ENCODE results near the gene KRCC1. TPM values are rescaled to one million over a fixed set of nuclear protein-coding genes. Genes with fewer than 3 reads are reported as not detected.

Gene KRCC1
- 13.9 TPM for polyA plus RNA-seq (2012; ENCODE audit: low read depth, missing spikeins)

DNA sequence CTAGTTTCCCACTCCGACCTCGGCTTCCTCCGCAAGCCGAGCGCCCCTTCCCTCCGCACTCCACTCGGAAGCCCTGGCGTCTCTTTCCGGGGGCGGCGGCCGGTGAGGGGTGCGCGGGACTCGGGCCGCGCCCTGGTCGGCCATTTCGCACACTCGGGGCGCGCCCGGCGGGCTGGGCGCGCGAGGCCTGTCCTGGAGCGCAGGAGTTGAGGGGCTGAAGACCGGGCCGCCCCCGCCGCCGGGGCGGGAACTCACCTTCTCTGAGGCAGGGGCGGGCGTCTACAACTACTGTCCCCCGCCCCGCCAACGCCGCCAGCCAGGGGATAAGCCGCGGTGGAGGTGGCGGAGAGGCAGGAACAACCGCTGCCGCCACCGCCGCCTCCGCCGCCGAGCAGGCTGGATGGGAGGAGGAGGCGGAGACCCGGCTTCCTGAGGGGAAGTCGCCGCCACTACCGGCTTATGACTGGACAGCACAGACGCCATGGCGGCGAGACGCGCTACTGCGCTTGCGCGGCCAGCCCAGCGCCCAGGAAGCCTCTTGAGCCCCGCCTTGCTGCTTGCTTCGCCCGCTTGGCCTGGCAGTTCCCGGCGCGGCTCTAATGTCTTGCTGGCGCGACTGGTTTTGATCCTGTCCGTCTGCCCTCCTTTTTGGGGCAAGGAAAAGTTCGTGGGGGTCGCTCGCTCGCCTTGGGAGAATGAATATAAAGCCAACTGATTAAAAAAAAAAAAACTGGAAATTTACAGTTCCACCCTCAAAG lies at the start of gene KRCC1:
KRCC1 (minus strand) TSS at position 413 of the 758 bp plus-strand sequence. CDS start 27,220 bp downstream, outside the sequence.
- DNase-seq (ENCODE audit: insufficient read length, low spot score) (peak; percentile 87), FAIRE-seq (peak; percentile 89)
- TF ChIP-seq POLR2A (IDR thresholded peaks at IDR 0.05; ENCODE audit: low read depth, low read length) (peak; percentile 93), SPI1 (IDR thresholded peaks at IDR 0.05; ENCODE audit: low read depth, low read length) (peak; percentile 73), TAF1 (IDR thresholded peaks at IDR 0.05; ENCODE audit: low read depth, low read length) (peak; percentile 75), POLR2AphosphoS5 (IDR thresholded peaks at IDR 0.05; ENCODE audit: low read depth, low read length) (peak; percentile 94), POU2F2 (IDR thresholded peaks at IDR 0.05; ENCODE audit: low read depth, low read length) (no peak), PAX5 (IDR thresholded peaks at IDR 0.05; ENCODE audit: insufficient read depth, low read length, severe bottlenecking) (no peak)

DNA sequence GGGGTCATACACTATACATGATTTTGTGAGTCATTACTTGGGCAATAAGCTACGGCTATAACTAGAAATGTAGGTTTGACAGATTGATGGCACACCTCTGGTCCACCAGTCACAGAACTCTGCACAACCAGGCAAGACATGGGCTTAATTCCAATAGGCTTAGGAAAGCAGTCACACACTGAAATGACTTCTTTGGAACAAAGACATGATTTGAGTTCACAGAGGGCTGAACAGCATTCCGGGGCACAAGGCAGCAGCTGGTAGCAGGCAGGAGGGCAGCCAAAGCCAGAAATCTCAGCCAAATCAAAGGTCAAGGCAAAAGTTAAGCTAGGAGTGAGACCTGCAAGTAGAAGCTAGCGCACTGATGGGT lies 44.9 kb upstream of the KRCC1 start:
- FAIRE-seq (no peak), DNase-seq (ENCODE audit: insufficient read length, low spot score) (no peak)
- no peak for TF ChIP-seq TAF1 (IDR thresholded peaks at IDR 0.05; ENCODE audit: low read depth, low read length)
- TF ChIP-seq POLR2A (IDR thresholded peaks at IDR 0.05; ENCODE audit: low read depth, low read length): no peak
- TF ChIP-seq POLR2AphosphoS5 (IDR thresholded peaks at IDR 0.05; ENCODE audit: low read depth, low read length): no peak
- TF ChIP-seq SPI1 (IDR thresholded peaks at IDR 0.05; ENCODE audit: low read depth, low read length): no peak

- DNase-seq (ENCODE audit: insufficient read length, low spot score) (no peak), FAIRE-seq (no peak)
- no peak for TF ChIP-seq POLR2A (IDR thresholded peaks at IDR 0.05; ENCODE audit: low read depth, low read length)
Observed at GRCh38 chr2:88099798-88100488, 44.4 kb upstream of the KRCC1 start.

GRCh38 chr2:88098558-88098900 lies 42.9 kb upstream of the KRCC1 start:
- TF ChIP-seq TAF1 (IDR thresholded peaks at IDR 0.05; ENCODE audit: low read depth, low read length) (no peak), SPI1 (IDR thresholded peaks at IDR 0.05; ENCODE audit: low read depth, low read length) (no peak), POU2F2 (IDR thresholded peaks at IDR 0.05; ENCODE audit: low read depth, low read length) (no peak), POLR2A (IDR thresholded peaks at IDR 0.05; ENCODE audit: low read depth, low read length) (no peak), PAX5 (IDR thresholded peaks at IDR 0.05; ENCODE audit: insufficient read depth, low read length, severe bottlenecking) (no peak), POLR2AphosphoS5 (IDR thresholded peaks at IDR 0.05; ENCODE audit: low read depth, low read length) (no peak)
- DNase-seq (ENCODE audit: insufficient read length, low spot score): no peak
- no peak for FAIRE-seq

- TF ChIP-seq POLR2AphosphoS5 (IDR thresholded peaks at IDR 0.05; ENCODE audit: low read depth, low read length) (no peak), POU2F2 (IDR thresholded peaks at IDR 0.05; ENCODE audit: low read depth, low read length) (no peak), PAX5 (IDR thresholded peaks at IDR 0.05; ENCODE audit: insufficient read depth, low read length, severe bottlenecking) (no peak), SPI1 (IDR thresholded peaks at IDR 0.05; ENCODE audit: low read depth, low read length) (no peak)
- FAIRE-seq: no peak
Observed at GRCh38 chr2:88097891-88098557, 42.4 kb upstream of the KRCC1 start.

DNA sequence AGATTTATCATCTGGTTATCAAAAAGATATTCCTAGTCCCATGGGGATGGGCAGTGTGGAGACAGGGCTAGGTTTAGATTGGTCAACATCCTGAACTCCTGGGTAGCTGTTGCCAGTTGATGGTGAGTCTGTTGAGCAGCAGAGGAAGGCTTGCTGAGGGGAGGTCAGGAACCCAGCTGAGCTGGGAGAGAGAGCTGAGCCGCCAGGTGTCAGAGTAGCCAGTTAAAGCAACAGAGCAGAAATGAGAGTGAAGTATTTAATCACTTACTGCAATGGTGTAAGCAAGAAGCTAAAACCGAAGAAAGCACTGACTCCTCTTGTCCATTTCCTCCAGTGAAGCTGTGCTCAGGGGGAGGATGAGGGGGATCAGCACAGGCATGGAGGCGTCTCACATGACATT lies 41.6 kb upstream of the KRCC1 start:
- FAIRE-seq (no peak), DNase-seq (ENCODE audit: insufficient read length, low spot score) (no peak)
- TF ChIP-seq POLR2A (IDR thresholded peaks at IDR 0.05; ENCODE audit: low read depth, low read length): no peak
- no peak for TF ChIP-seq POU2F2 (IDR thresholded peaks at IDR 0.05; ENCODE audit: low read depth, low read length)
- no peak for TF ChIP-seq PAX5 (IDR thresholded peaks at IDR 0.05; ENCODE audit: insufficient read depth, low read length, severe bottlenecking)

More at GRCh38 chr2:88097891-88098557, 42.4 kb upstream of the KRCC1 start:
- DNase-seq (ENCODE audit: insufficient read length, low spot score): no peak

DNA sequence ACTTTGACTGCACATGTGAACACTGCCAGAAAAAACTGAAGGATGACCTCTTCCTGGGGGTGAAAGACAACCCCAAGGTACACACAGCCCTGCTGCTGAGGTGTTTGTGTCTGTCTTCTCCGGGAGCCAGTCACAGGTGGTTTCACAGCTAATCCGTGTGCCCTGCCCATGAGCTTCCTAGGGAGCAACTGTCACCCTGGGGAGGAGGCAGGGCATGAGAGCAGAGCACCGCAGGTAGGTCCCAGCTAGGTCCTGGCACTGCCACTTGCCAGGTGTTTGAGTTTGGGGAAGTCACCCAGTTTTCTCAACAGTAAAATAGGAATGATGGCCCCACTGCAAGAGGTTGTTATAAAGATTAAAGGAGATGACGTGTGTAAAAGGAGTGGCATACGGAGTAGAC lies 41.1 kb upstream of the KRCC1 start:
- DNase-seq (ENCODE audit: insufficient read length, low spot score) (no peak), FAIRE-seq (no peak)
- TF ChIP-seq POU2F2 (IDR thresholded peaks at IDR 0.05; ENCODE audit: low read depth, low read length) (no peak), TAF1 (IDR thresholded peaks at IDR 0.05; ENCODE audit: low read depth, low read length) (no peak), POLR2A (IDR thresholded peaks at IDR 0.05; ENCODE audit: low read depth, low read length) (no peak), PAX5 (IDR thresholded peaks at IDR 0.05; ENCODE audit: insufficient read depth, low read length, severe bottlenecking) (no peak), SPI1 (IDR thresholded peaks at IDR 0.05; ENCODE audit: low read depth, low read length) (no peak), POLR2AphosphoS5 (IDR thresholded peaks at IDR 0.05; ENCODE audit: low read depth, low read length) (no peak)

DNA sequence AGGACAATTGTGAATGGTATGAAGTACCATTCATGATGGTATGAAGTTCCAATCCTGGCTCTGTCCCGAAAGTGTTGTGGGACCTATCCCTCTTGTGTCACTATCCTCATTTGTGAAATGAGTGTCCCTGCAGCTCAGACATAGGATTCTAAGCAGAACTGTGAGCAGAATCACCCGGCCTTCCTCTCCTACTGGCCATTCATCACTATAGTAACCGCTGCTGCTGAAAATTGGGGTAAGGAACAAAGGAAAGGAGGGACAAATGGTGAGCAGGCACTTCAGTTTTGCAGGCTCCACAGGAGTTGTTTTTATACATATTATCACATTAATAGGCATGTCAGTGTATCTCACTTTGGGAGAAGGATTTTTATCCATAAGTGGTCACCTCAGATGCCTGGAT lies 39.4 kb upstream of the KRCC1 start:
- FAIRE-seq (no peak), DNase-seq (ENCODE audit: insufficient read length, low spot score) (no peak)
- TF ChIP-seq TAF1 (IDR thresholded peaks at IDR 0.05; ENCODE audit: low read depth, low read length) (no peak), PAX5 (IDR thresholded peaks at IDR 0.05; ENCODE audit: insufficient read depth, low read length, severe bottlenecking) (no peak), POLR2A (IDR thresholded peaks at IDR 0.05; ENCODE audit: low read depth, low read length) (no peak), POU2F2 (IDR thresholded peaks at IDR 0.05; ENCODE audit: low read depth, low read length) (no peak), POLR2AphosphoS5 (IDR thresholded peaks at IDR 0.05; ENCODE audit: low read depth, low read length) (no peak), SPI1 (IDR thresholded peaks at IDR 0.05; ENCODE audit: low read depth, low read length) (no peak)

DNA sequence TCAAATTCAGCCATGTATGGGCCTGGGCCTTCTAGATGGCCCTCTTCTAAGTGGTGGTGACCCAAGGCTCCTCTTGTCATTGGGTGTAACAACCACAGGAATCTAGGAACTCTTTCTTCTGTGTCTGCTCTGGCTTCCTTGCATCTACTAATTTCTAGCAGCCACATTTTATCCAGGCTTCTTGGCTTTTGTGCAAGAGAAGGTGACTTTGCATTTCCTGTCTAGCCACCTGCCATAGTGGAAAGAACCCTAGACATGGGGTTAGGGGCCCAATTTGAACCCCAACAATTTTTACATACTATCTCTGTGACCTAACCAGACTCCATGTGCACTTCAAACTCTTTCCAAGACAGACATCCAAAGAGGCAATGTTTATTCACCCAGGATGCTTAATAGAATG lies 37.2 kb upstream of the KRCC1 start:
- no peak for FAIRE-seq
- TF ChIP-seq SPI1 (IDR thresholded peaks at IDR 0.05; ENCODE audit: low read depth, low read length) (no peak), POLR2A (IDR thresholded peaks at IDR 0.05; ENCODE audit: low read depth, low read length) (no peak), TAF1 (IDR thresholded peaks at IDR 0.05; ENCODE audit: low read depth, low read length) (no peak), POU2F2 (IDR thresholded peaks at IDR 0.05; ENCODE audit: low read depth, low read length) (no peak), POLR2AphosphoS5 (IDR thresholded peaks at IDR 0.05; ENCODE audit: low read depth, low read length) (no peak), PAX5 (IDR thresholded peaks at IDR 0.05; ENCODE audit: insufficient read depth, low read length, severe bottlenecking) (no peak)
- no peak for DNase-seq (ENCODE audit: insufficient read length, low spot score)

Measured in GM12891 (cell line).